ENCODE measurements around the gene POLD3. TPM values are rescaled to one million over a fixed set of nuclear protein-coding genes. Genes with fewer than 3 reads are reported as not detected.
"Not testable (repeated sequence)": the region's sequence is repeated elsewhere in the genome, so short reads cannot be mapped to it uniquely, and the experiment has no call there.

POLD3 gene
- total RNA-seq, 1 donor from 2014 or later = 44.5 TPM

DNA sequence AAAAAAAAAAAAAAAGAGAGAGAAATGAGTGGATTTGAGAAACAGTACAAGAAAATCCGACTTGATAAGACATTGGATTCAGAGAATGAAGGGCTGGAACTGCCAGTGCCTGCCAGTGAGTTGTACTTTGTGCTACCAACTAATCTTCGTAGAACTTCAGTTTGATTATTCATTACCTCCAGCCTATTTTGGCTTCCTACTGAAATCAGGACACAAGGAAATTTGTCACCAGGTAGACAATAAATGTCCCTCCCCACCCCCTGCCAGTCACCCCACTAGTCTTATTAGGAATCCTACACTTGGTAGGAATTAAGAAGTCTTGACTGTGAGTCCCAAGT, 21.4 kb upstream of the POLD3 start:
- H3K4me3 Mint-ChIP-seq (ENCODE audit: low read depth) = no peak overlapping the region
- H3K36me3 Mint-ChIP-seq (ENCODE audit: low read depth) = no peaks in the 10 kb centered on the region
- intact Hi-C loops (cut with micrococcal nuclease) = no loop called here
- H3K27ac Mint-ChIP-seq = no peak overlapping the region
- H3K27me3 Mint-ChIP-seq (ENCODE audit: low read depth) = peaks cover 6% of the 10 kb centered on the region
- H3K9me3 Mint-ChIP-seq = no peaks in the 10 kb centered on the region
- no peak for DNase-seq (ENCODE audit: low spot score)
- no peaks in the 10 kb centered on the region for H3K4me1 Mint-ChIP-seq (ENCODE audit: low read depth)

DNA sequence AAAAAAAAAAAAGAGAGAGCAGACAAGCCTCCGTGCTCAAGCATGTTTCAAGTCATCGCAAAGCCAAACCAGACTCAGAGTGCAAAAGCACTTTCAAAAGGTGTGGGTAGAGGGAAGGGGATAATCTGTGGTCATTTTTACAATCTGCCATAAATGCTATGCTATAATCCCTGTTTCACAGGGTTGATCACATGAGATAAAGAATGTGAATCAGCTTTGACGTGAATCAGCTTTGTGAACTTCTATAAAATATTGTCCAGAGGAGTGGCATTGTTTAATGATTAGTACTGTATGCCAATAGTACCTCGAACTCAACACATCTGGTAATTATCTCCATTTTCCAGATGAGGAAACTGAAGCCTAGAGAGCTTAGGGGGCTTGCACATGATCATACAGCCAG, 20.0 kb upstream of the POLD3 start:
- H3K27ac Mint-ChIP-seq = no peak overlapping the region
- no peaks in the 10 kb centered on the region for H3K36me3 Mint-ChIP-seq (ENCODE audit: low read depth)
- intact Hi-C loops (cut with micrococcal nuclease) = no loop called here
- peaks cover 5% of the 10 kb centered on the region for H3K27me3 Mint-ChIP-seq (ENCODE audit: low read depth)
- H3K9me3 Mint-ChIP-seq = no peaks in the 10 kb centered on the region
- no peak for DNase-seq (ENCODE audit: low spot score)
- no peak overlapping the region for H3K4me3 Mint-ChIP-seq (ENCODE audit: low read depth)
- H3K4me1 Mint-ChIP-seq (ENCODE audit: low read depth) = no peaks in the 10 kb centered on the region

DNA sequence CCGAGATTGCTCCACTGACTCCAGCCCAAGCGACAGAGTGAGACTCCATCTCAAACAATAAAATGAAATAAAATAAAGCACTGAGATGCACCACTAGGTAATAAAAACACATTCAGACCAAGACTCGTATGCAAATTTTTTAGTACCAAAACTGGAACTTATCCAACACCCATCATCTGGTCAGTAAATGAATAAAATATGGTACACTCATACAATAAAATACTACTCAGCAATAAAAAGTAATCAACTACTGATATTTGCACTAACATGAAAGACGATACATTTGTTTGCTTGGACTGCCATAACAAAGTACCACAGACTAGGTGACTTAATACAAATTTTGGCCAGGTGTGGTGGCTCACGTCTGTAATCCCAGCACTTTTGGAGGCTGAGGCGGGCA, 17.8 kb upstream of the POLD3 start:
- DNase-seq (ENCODE audit: low spot score) = no peak
- intact Hi-C loops (cut with micrococcal nuclease) = no loop called here
- Mint-ChIP-seq H3K4me3 (ENCODE audit: low read depth) (no peak overlapping the region), H3K27me3 (ENCODE audit: low read depth) (peaks cover 3% of the 10 kb centered on the region), H3K36me3 (ENCODE audit: low read depth) (no peaks in the 10 kb centered on the region), H3K9me3 (no peaks in the 10 kb centered on the region), H3K27ac (no peak overlapping the region), H3K4me1 (ENCODE audit: low read depth) (no peaks in the 10 kb centered on the region)

DNA sequence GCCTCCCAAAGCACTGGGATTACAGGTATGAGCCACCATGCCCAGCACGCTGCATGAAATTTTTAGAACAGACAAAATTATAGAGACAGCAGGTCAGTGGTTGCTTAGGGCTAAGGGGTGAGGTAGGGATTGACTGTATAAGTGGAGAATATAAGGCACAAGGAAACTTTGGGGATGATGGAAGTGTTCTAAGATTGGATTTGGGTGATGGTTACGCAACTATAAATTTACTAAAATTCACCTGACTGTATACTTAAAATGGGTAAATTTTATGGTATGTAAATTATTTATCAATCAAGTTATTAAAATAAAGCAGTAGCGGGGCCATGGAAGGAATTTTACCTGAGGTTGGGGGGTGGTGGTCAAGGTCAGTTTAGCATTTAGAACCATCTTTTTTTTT, 16.4 kb upstream of the POLD3 start:
- no peak for DNase-seq (ENCODE audit: low spot score)
- Mint-ChIP-seq H3K27me3 (ENCODE audit: low read depth) (peaks cover 3% of the 10 kb centered on the region), H3K4me3 (ENCODE audit: low read depth) (no peak overlapping the region), H3K36me3 (ENCODE audit: low read depth) (no peaks in the 10 kb centered on the region), H3K4me1 (ENCODE audit: low read depth) (peaks cover 2% of the 10 kb centered on the region), H3K9me3 (no peaks in the 10 kb centered on the region), H3K27ac (no peak overlapping the region)
- intact Hi-C loops (cut with micrococcal nuclease) = no loop called here

DNA sequence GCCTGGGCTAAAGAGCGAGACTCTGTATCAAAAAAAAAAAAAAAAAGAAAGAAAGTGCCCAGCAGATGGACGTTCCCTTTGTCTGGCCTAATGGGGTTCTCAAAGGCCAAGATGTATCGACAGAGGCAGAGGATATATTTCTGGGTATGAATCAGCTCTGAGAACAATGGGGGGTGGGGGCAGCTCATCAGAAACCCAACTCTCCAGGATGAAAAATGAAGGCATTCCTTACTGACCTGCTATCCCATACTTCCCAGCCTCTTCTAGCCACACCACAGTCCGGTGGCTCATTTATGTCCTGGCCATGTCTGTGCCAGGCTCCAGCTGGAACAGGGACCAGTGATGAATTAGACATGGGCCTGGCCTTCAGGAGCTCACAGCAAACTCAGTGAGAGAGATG, 15.2 kb upstream of the POLD3 start:
- H3K4me3 Mint-ChIP-seq (ENCODE audit: low read depth) = no peak overlapping the region
- H3K27me3 Mint-ChIP-seq (ENCODE audit: low read depth) = peaks cover 3% of the 10 kb centered on the region
- H3K9me3 Mint-ChIP-seq = no peaks in the 10 kb centered on the region
- H3K36me3 Mint-ChIP-seq (ENCODE audit: low read depth) = no peaks in the 10 kb centered on the region
- intact Hi-C loops (cut with micrococcal nuclease) = no loop called here
- H3K27ac Mint-ChIP-seq = no peak overlapping the region
- peaks cover 4% of the 10 kb centered on the region for H3K4me1 Mint-ChIP-seq (ENCODE audit: low read depth)
- no peak for DNase-seq (ENCODE audit: low spot score)

DNA sequence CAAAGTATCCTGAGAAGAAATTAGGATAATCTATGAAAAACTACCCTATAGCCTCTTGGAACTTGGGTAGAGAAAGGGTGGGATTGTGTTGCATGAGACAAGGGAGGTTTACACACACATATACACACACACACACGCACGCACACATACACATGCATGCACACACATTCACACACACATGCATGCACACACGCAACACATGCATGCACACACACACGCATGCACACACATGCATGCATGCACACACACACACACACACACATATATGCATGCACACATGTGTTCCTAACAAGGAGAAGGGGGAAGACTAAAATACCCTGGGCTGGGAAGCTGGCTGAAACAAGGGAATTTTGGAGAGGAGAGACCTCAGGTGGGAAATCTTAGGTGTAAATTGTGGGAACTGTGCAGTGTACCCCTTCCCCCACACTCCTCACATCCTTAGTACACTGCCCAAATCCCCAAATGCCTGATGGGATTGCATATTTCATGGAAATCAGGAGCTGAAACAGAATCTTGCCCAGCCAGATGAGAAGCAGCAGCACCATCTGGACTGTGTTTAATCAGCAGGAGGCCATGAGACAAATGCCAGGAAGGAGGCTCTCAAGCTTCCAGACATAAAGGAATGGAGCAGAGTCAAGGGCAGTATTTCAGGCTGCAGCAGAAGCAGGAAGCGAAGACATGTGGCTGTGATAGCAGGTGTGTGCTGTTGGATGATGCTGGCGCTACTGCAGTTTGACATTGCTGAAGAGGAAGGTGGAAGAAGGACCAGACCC, 14.6 kb upstream of the POLD3 start:
- no peaks in the 10 kb centered on the region for H3K36me3 Mint-ChIP-seq (ENCODE audit: low read depth)
- H3K4me1 Mint-ChIP-seq (ENCODE audit: low read depth) = peaks cover 4% of the 10 kb centered on the region
- intact Hi-C loops (cut with micrococcal nuclease) = no loop called here

DNA sequence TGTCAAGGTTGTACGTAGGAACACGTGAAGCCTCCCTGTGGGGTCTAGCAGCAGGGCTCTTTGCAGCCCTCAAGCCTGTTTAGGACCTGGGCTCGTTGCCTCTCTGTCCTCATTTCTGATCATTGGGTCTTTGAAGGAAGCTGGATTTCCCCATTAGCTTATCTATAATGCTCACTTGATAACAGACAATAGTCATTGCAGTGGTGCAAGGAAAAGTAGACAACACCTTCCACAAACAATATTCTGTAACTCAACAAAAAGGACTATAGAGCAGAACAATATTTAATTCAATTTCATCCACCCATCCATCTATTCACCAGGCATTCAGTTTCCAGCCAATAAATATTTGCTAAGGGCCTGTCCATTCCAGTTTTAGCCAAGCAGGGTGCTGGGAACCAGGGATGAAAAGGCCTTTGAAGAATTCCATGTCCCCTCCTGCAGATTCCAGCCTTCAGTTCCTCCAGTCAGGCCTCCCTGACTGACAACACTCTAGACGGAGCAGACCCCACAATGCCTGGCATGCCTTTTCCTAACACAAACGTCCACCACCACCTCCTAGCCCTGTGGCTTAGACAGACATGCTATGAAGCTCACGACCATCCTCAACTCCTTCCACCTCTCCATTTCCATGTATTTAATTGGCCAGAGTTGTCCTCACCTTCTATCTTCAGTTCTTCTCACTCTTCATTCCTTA, 12.7 kb upstream of the POLD3 start:
- Mint-ChIP-seq H3K27me3 (ENCODE audit: low read depth) (no peaks in the 10 kb centered on the region), H3K36me3 (ENCODE audit: low read depth) (no peaks in the 10 kb centered on the region)

More for the DNA sequence above, 14.6 kb upstream of the POLD3 start:
- H3K9me3 Mint-ChIP-seq = no peaks in the 10 kb centered on the region
- H3K27ac Mint-ChIP-seq = no peak overlapping the region
- H3K27me3 Mint-ChIP-seq (ENCODE audit: low read depth) = no peaks in the 10 kb centered on the region
- H3K4me3 Mint-ChIP-seq (ENCODE audit: low read depth) = no peak overlapping the region
- DNase-seq (ENCODE audit: low spot score) = no peak

DNA sequence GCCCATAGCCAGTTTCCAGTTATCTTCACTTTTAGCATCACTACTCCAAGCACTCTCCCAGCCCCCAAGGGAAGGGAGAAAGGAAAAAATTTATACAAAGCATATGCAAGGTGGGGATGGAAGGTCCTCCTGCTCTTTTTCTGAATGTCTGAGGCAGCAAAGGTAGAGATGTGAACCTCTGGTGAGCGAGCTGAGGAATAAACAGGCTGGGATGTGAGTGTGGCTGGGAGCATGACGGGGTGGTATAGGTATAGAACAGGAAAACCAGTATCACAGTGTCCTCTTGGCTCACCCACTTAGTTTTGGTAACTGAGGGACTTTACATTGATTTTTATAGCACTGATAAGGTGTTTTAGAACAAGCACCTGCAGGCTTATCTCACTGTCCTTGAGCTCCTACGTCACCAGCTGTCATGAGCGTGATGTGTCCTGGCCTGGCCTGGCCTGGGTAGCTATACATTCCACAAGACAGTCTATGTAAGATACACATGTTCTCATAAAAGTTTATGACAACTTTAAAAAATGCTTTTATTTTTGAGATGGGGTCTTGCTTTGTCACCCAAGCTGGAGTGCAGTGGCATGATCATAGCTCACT, 10.3 kb upstream of the POLD3 start:
- H3K4me1 Mint-ChIP-seq (ENCODE audit: low read depth) = peaks cover 4% of the 10 kb centered on the region
- H3K9me3 Mint-ChIP-seq = no peaks in the 10 kb centered on the region
- no peaks in the 10 kb centered on the region for H3K27me3 Mint-ChIP-seq (ENCODE audit: low read depth)
- H3K36me3 Mint-ChIP-seq (ENCODE audit: low read depth) = no peaks in the 10 kb centered on the region
- no peak overlapping the region for H3K27ac Mint-ChIP-seq
- intact Hi-C loops (cut with micrococcal nuclease) = no loop called here
- DNase-seq (ENCODE audit: low spot score) = no peak
- no peak overlapping the region for H3K4me3 Mint-ChIP-seq (ENCODE audit: low read depth)

More for the DNA sequence above, 12.7 kb upstream of the POLD3 start:
- intact Hi-C loops (cut with micrococcal nuclease) = no loop called here
- no peaks in the 10 kb centered on the region for H3K9me3 Mint-ChIP-seq
- no peak overlapping the region for H3K27ac Mint-ChIP-seq
- H3K4me1 Mint-ChIP-seq (ENCODE audit: low read depth) = peaks cover 4% of the 10 kb centered on the region
- H3K4me3 Mint-ChIP-seq (ENCODE audit: low read depth) = no peak overlapping the region
- DNase-seq (ENCODE audit: low spot score) = no peak

DNA sequence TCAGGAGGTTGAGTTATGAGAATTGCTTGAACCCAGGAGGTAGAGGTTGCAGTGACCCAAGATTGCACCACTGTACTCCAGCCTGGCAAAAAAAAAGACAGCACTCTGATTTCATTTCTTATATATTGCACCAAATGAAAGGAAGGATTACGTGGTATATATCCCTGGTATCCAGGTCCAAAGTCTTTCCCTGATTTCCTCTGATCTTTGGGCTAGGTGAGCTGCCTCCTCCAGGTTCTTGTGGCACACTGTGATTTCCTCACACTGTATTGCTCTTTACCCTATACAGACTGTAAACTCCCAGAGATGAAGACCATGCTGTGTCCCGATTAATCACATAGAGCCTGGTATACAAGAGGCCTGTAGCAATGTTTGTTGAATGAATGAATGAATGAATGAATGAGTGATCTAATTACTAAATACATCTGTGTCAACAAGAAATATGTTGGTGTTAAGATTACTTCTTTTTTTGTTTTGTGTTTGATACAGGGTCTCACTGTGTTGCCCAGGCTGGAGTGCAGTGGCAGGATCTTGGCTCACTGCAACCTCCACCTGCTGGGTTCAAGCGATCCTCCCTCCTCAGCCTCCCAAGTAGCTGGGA, 9.3 kb upstream of the POLD3 start:
- Mint-ChIP-seq H3K27me3 (ENCODE audit: low read depth) (peaks cover 4% of the 10 kb centered on the region), H3K9me3 (no peaks in the 10 kb centered on the region), H3K4me3 (ENCODE audit: low read depth) (no peak overlapping the region), H3K36me3 (ENCODE audit: low read depth) (no peaks in the 10 kb centered on the region), H3K27ac (no peak overlapping the region), H3K4me1 (ENCODE audit: low read depth) (peaks cover 4% of the 10 kb centered on the region)
- intact Hi-C loops (cut with micrococcal nuclease) = no loop called here
- no peak for DNase-seq (ENCODE audit: low spot score)

DNA sequence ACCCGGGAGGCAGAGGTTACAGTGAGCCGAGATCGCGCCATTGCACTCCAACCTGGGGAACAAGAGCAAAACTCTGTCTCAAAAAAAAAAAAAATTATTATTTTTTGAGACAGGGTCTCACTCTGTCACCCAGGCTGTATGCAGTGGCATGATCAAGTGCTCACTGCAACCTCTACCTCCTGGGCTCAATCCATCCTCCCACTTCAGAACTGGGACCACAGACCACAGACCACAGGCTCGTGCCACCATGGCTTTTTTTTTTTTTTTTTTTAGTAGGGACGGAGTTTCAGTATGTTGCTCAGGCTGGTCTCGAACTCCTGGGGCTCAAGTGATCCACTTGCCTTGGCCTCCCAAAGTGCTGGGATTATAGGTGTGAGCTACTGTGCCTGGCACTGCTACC, 1.9 kb upstream of the POLD3 start:
- intact Hi-C loops (cut with micrococcal nuclease); H3K9me3 Mint-ChIP-seq; H3K4me3 Mint-ChIP-seq (ENCODE audit: low read depth); H3K27ac Mint-ChIP-seq; DNase-seq (ENCODE audit: low spot score); H3K27me3 Mint-ChIP-seq (ENCODE audit: low read depth): not testable (repeated sequence)
- Mint-ChIP-seq H3K4me1 (ENCODE audit: low read depth) (peaks cover 15% of the 10 kb centered on the region), H3K36me3 (ENCODE audit: low read depth) (peaks cover 21% of the 10 kb centered on the region)

DNA sequence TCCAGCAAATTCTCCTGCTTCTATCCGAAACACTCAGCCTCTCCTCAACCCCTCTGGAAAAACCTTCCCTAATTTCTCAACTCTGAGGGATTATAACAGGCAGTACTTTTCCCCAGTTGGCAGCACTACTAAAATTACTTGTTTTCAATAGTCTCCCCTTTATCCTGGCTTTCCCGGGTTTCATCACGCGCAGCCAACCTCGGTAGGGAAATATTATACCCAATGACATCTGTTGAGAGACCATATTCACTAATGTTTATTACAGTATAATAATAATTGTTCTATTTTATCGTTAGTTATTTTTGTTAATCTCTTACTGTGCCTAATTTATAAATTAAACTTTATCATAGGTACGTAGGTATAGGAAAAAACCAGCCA, 330 bp upstream of the POLD3 start:
- no peak for DNase-seq (ENCODE audit: low spot score)
- Mint-ChIP-seq H3K9me3 (no peaks in the 10 kb centered on the region), H3K27ac (peak overlapping the region; percentile 93), H3K27me3 (ENCODE audit: low read depth) (peaks cover 5% of the 10 kb centered on the region), H3K36me3 (ENCODE audit: low read depth) (peaks cover 31% of the 10 kb centered on the region), H3K4me1 (ENCODE audit: low read depth) (peaks cover 15% of the 10 kb centered on the region), H3K4me3 (ENCODE audit: low read depth) (peak overlapping the region; percentile 95)
- intact Hi-C loops (cut with micrococcal nuclease) = loop anchor here (1.0 kb wide), 1 partner anchor 99 kb away; the partner anchor contains the start of gene LIPT2

DNA sequence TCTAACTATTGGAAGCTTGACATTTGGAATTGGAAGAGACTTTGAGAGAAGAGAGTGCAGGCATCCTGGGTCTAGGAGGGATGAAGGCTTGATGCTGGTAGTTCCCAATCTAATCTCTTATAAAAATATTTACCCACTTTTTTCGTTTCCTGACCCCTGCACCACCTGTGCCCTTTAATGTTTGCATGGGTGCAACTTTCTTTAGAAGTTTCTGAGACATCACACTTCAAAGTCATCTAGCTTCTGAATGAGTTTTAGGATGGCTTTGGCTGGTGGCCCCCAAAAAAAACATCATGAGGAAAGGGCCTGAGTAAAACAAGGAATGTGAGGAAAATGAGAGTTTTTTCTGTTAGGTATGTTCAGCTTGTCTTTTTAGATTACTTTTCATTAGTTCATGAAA, 1.1 kb downstream of the POLD3 start:
- Mint-ChIP-seq H3K27me3 (ENCODE audit: low read depth) (no peaks in the 10 kb centered on the region), H3K4me1 (ENCODE audit: low read depth) (peaks cover 15% of the 10 kb centered on the region), H3K27ac (peak overlapping the region; percentile 93), H3K36me3 (ENCODE audit: low read depth) (peaks cover 45% of the 10 kb centered on the region), H3K9me3 (no peaks in the 10 kb centered on the region), H3K4me3 (ENCODE audit: low read depth) (peak overlapping the region; percentile 95)
- intact Hi-C loops (cut with micrococcal nuclease) = no loop called here
- no peak for DNase-seq (ENCODE audit: low spot score)

Measured in activated T-helper 2 cell treated with anti-CD3 and anti-CD28 coated beads, Interferon-gamma antibody, Interleukin-2, Interleukin-4, amounts not matched to agents 10 μg/mL and 5 μg/mL and 100 μg/mL, durations not matched to agents 14 hours and 24 hours and 36 hours (primary cell).